WTC11 (cell line): ENCODE results near the gene PDK4.

Experiments
- KAT7 ChIP-seq: sonication (generic); formaldehyde crosslinking; IDR thresholded peaks from 2 replicates; pipeline ENCODE4 v1.8.1; 2023; ENCODE audit warnings: missing genetic modification reagents, mild to moderate bottlenecking, borderline replicate concordance
- ZNF121 ChIP-seq: sonication (generic); formaldehyde crosslinking; IDR thresholded peaks from 2 replicates; pipeline ENCODE4 v1.8.0; 2023; ENCODE audit warnings: missing genetic modification reagents
- TF ChIP-seq, protein P1 (sequence below): fragments of 200-600 bp; IDR thresholded peaks from 2 replicates; pipeline ENCODE4 v1.8.0; 2022; ENCODE audit warnings: antibody characterized with exemption

GRCh38 chr7:95546647-95547046, 49.7 kb downstream of the PDK4 start:
- no peak for TF ChIP-seq KAT7 (CRISPR knock-in tag)
- TF ChIP-seq, protein P1, sequence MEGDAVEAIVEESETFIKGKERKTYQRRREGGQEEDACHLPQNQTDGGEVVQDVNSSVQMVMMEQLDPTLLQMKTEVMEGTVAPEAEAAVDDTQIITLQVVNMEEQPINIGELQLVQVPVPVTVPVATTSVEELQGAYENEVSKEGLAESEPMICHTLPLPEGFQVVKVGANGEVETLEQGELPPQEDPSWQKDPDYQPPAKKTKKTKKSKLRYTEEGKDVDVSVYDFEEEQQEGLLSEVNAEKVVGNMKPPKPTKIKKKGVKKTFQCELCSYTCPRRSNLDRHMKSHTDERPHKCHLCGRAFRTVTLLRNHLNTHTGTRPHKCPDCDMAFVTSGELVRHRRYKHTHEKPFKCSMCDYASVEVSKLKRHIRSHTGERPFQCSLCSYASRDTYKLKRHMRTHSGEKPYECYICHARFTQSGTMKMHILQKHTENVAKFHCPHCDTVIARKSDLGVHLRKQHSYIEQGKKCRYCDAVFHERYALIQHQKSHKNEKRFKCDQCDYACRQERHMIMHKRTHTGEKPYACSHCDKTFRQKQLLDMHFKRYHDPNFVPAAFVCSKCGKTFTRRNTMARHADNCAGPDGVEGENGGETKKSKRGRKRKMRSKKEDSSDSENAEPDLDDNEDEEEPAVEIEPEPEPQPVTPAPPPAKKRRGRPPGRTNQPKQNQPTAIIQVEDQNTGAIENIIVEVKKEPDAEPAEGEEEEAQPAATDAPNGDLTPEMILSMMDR: no peak
- TF ChIP-seq ZNF121 (CRISPR knock-in tag): no peak
